Loucy (cell line): ENCODE data around the gene DMBT1.

ENCODE experiments used
- CTCF ChIP-seq: fragments of 200-600 bp; sonication (generic); conservative IDR thresholded peaks from 2 replicates; pipeline ENCODE4 v1.5.1; 2014; ENCODE audit warnings: mild to moderate bottlenecking, antibody characterized with exemption, low read length
- EZH2phosphoT487 ChIP-seq: fragments of 200-600 bp; IDR thresholded peaks from 2 replicates; pipeline ENCODE4 v1.6.1; 2018; ENCODE audit warnings: antibody characterized with exemption, mild to moderate bottlenecking, moderate library complexity, borderline replicate concordance

- TF ChIP-seq EZH2phosphoT487 = no peak
- TF ChIP-seq CTCF = no peak
These were observed 112.1 kb downstream of the DMBT1 start for GRCh38 chr10:122672655-122673054.
